GM21360 (cell line): ENCODE results near the gene FAM120A.
A peak's percentile ranks its signal among the peaks of the same experiment; 100 is the strongest.

Source experiments
- ATAC-seq: cut with Tn5 transposase; IDR thresholded peaks from one replicate; pipeline ENCODE4 v1.9.1; 2021; ENCODE audit warnings: mild to moderate bottlenecking, moderate library complexity; ENCODE audit not compliant: unreplicated experiment

Gene FAM120A

DNA sequence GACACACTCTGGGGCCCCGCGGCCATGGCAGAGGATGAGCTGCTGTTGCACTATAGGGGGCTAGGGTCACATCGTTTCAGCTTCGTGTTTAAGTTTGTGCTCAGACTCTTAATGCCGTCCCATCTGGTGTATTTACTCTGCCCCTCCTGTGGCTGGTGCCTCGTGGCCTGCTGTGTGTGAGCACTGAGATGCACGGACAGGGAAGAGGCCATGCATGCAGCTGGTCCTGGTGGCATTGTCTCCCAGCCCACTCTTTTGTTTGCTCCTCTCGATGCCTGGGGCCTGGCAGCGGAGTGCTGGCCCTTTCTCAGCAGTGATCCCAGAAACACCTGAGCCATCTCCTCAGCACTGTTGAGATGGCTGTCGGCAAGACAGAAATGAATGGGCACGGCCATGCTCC lies 94.9 kb downstream of the FAM120A start:
- no peak for ATAC-seq

DNA sequence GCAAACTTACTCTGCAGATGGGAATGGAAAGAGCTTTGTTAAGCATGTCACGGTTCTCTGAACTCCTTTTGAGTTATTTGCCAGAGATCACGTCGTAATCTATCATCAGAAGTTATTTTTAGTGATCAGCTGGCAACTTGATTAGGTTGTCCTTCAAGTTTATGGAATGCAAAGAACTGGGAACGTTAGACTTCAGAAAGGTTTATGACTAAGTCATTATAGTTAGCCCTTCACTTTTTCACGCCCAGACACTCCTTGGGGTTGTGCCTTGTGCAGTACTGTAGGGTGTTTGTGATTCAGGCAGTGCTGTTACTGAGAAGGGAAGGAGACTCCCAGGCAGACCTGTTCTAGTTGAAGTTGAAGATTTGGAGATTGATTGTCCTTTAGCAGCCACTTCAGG lies 98.1 kb downstream of the FAM120A start:
- ATAC-seq = no peak

DNA sequence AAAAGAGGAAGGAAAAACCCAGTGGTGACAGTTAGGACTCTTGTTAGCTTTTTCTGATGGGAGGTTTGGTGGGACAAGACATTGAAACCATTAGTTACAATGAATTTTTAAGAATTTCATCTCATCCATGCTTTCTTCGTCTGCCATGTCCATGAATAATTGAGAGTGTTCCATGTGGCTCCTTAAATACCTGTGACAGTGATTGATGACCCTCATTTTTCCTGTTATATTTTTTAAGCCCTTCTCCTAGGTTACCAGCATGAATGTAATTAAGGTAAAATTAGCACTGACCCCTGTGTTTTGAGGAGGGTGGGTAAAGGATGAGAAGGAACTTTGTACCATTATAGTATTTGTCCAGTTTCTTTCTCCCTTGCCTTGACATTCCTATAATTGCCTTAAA lies 101.4 kb downstream of the FAM120A start:
- ATAC-seq = no peak

DNA sequence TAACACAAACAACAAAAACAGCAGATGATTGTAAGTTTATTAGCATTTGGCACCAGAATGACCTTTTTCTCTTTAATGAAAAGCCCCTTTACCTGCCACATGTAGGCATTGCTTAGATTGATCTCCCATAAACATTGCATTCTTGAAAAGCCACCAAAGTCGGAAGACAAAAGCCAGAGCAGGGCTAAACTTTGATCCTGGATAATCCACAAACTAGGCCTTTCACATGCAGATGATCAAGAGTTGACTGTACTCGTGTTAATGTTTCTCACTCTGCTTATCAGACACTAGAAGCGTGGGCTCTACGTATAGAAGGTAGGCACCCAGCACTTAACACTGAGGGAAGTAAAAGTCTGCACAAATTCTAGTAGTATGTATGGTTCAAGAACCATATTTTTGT lies 103.9 kb downstream of the FAM120A start:
- ATAC-seq = no peak

DNA sequence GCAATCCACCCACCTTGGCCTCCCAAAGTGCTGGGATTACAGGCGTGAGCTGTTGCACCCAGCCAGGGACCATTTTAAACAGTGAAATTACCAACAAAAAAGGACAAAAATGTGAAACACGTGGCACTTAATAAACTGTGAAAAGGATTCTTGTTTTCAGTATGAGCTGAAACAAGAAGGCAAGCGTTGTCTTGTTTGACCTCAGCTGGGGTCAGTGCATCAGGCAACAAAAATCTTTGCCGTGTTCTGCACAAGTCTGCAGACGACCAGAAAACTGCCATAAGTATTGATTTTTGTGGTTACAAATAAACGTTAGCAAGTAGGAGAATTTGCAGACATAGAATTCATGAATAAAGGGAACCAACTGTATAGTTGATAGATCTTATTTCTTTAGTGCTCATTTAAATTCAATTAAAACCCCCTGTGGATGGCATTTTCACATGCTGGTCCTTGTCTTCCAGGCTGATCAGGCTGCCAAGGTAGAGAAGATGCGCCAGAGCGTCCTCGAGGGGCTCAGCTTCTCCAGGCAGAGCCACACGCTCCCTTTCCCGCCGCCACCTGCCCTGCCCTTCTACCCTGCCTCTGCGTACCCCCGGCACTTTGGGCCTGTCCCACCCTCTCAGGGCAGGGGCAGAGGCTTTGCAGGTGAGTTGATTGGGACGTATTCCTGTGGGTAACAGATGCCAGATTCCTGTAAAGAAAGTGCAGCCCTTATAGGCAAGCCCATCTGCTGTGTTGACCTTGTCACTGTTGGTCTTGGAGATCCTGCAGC lies 106.1 kb downstream of the FAM120A start:
- no peak for ATAC-seq

GRCh38 chr9:93558503-93558902 lies 107.0 kb downstream of the FAM120A start:
- ATAC-seq = no peak

DNA sequence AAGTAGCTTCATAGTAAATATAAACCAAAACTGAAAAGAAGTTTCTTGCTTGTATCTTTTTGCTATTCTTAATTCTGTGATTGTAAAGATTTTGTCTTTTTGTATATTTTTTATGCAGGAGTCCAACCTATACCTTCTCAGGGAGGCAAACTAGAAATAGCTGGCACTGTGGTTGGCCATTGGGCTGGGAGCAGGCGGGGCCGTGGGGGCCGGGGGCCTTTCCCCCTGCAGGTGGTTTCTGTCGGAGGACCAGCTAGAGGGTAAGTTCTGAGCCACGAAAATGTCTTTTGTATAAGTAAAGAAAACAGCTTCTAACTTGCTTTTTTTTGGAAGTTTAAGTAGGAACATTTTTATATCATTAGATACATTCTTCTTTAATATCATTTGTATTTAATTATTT lies 109.5 kb downstream of the FAM120A start:
- no peak for ATAC-seq

- ATAC-seq = no peak
Measured at GRCh38 chr9:93562157-93562556, 110.7 kb downstream of the FAM120A start.

- no peak for ATAC-seq
Measured at GRCh38 chr9:93565089-93565488, 113.6 kb downstream of the FAM120A start.

GRCh38 chr9:93566408-93567270 lies 115.2 kb downstream of the FAM120A start:
- ATAC-seq = peak; percentile 83

DNA sequence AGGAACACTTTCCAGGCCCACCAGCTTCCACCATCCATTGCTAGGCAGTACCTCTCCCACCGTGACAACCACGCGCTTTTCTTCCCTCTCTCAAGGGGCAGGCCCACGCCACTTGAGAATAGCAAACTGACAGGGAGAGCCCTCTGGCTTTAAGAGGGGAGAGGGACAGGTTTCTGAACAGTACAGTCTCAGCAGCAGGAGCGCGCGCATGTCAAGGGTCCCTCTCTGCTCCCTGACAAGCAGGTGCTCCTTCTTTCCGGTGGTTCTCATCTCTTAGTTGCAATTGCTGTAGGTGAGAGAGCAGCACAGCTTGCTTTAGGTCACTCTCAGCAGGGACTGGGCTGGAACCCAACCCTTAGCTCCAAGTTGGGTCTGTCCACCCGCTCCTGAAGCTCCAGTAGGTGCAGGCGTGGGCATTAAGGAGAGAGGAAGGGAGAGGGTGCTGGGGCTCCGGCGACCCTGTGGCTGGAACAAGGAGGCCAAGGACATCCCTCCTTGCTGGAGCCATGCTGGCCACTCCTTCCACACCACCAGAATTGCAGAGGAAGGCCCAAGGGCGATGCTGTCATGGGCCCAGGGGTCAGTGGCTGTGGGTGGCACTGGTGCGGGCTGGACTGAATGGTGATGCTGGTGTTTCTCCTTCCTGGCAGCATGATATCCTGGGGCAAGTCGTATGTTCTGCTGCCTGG lies 115.9 kb downstream of the FAM120A start:
- ATAC-seq = peak; percentile 3

- ATAC-seq = no peak
Measured at GRCh38 chr9:93568169-93568568, 116.7 kb downstream of the FAM120A start.

GRCh38 chr9:93569621-93570174 lies 118.2 kb downstream of the FAM120A start:
- ATAC-seq = no peak

DNA sequence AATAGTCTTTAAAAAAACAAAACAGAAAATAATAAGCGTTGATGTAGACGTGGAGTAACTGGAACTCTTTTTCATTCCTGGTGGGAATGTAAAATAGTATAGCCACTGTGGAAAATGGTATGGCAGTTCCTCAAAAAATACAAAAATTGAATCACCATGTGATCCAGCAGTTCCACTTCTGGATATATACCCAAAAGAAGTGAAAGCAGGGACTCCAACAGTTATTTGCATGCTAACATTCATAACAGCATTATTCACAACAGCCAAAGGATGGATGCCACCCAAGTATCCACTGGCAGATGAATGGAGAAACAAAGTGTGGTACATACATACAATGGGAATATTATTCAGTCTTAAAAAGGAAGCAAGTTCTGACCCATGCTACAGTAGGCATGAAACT lies 120.7 kb downstream of the FAM120A start:
- no peak for ATAC-seq

- ATAC-seq = no peak
Measured at GRCh38 chr9:93572636-93573515, 121.4 kb downstream of the FAM120A start.

GRCh38 chr9:93573516-93573828 lies 122.0 kb downstream of the FAM120A start:
- ATAC-seq = no peak

- ATAC-seq = no peak
Measured at GRCh38 chr9:93574091-93574899, 122.8 kb downstream of the FAM120A start.

DNA sequence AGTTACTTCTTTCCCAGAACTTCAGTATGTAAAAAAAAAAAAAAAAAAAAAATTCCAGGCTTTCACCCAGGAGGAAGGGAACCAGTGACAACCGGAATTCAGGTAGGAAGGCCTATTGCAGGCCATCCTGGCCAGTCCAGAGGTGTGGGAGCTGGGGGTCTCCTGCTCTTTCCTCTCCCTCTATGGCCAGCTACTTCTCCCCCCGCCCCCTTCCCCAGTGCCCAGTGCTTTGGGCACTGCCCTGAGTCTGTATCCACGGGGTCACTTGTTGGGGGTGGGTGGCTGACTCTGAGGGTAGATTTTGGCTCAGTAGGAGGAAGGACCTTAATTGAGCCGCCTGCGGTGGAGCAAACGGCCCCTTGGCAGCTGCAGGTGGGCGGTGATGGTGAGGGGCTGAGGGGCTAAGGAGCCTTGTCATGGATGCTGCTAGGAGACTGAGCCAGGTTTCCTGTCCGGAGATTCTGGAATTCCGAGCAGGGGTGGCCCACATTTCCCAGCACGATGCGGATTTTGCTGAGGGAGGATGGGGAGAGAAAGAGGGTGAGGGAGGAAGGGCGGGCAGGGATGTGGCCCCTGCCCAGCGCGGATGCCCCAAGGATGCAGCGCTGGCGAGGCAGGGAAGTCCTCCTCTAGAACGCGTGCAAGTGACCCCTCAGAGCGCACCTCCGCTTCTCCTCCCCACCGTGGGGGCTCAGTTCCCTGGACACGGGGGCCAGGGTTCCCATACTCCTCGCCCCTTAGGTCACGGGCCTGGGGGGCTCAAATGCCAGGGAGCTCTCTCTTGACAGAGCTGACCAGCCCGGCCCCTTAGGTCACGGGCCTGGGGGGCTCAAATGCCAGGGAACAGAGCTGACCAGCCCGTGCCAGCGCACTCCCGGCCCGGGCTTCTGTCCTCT lies 123.7 kb downstream of the FAM120A start:
- no peak for ATAC-seq
